H1 (cell line): ENCODE results near the gene PRPH2. TPM values are rescaled to one million over a fixed set of nuclear protein-coding genes. Genes with fewer than 3 reads are reported as not detected.

Experiments used
- CTCF ChIA-PET: fragments of 300-600 bp; sonication (Branson Sonifier 250); formaldehyde crosslinking; loops from one replicate; lab custom pipeline; 2021; ENCODE audit not compliant: partially characterized antibody; lab: Charles Lee
- POLR2A ChIA-PET: fragments of 300-600 bp; sonication (Branson Sonifier 250); formaldehyde crosslinking; loops from one replicate; lab custom pipeline; 2021; ENCODE audit warnings: inconsistent platforms; ENCODE audit not compliant: partially characterized antibody; lab: Charles Lee
- DNase-seq, 2 experiments: peaks; one replicate each; pipeline versions ENCODE4 v3.0.0 to v3.0.0-alpha.2; 2010 to 2022; ENCODE audit warnings: low spot score in 2 of 2, low read depth in 1 of 2, mixed read lengths in 1 of 2
- FAIRE-seq: peaks from 2 replicates; lab custom pipeline; 2011; peaks lifted over from hg19 to GRCh38; lab: Jason Lieb, UNC
- H2AFZ ChIP-seq: 2 replicates; pipeline ENCODE4 v1.8.1; 2012; ENCODE audit warnings: low read length, inconsistent platforms
- H2AK5ac ChIP-seq: 2 replicates; pipeline ENCODE4 v1.6.1; 2013; ENCODE audit warnings: low read depth, low read length
- H2BK120ac ChIP-seq: replicated peaks from 2 replicates; pipeline ENCODE3; 2013; ENCODE audit warnings: low read depth, low read length, inconsistent platforms
- H2BK12ac ChIP-seq: 2 replicates; pipeline ENCODE4 v1.6.1; 2013; ENCODE audit warnings: low read depth, low read length
- H2BK15ac ChIP-seq: 2 replicates; pipeline ENCODE4 v1.6.1; 2013; ENCODE audit warnings: low read length
- H2BK20ac ChIP-seq: 2 replicates; pipeline ENCODE4 v1.6.1; 2013; ENCODE audit warnings: low read length
- H2BK5ac ChIP-seq: 2 replicates; pipeline ENCODE4 v1.6.1; 2013; ENCODE audit warnings: low read depth, low read length
- H3K14ac ChIP-seq: 2 replicates; pipeline ENCODE4 v1.6.1; 2013; ENCODE audit warnings: inconsistent platforms; ENCODE audit not compliant: insufficient read length
- H3K18ac ChIP-seq: 2 replicates; pipeline ENCODE4 v1.6.1; 2013; ENCODE audit warnings: low read length; ENCODE audit errors: extremely low read depth
- H3K23ac ChIP-seq: 2 replicates; pipeline ENCODE4 v1.6.1; 2013; ENCODE audit warnings: inconsistent platforms; ENCODE audit not compliant: insufficient read length
- H3K23me2 ChIP-seq: 2 replicates; pipeline ENCODE4 v1.6.1; 2013; ENCODE audit warnings: low read depth, low read length
- H3K27ac ChIP-seq: 2 replicates; pipeline ENCODE4 v1.6.1; 2011; ENCODE audit warnings: low read depth, low read length, inconsistent platforms
- H3K27me3 ChIP-seq, 4 experiments: replicated peaks in 1 of 4; 1 replicate in 1 of 4; 2 replicates in 3 of 4; pipeline versions ENCODE4 v1.6.1 to v1.8.1; 2011 to 2013; ENCODE audit warnings: low read length in 3 of 4, mild to moderate bottlenecking in 3 of 4, inconsistent platforms in 2 of 4, mixed read lengths in 2 of 4, moderate library complexity in 1 of 4; ENCODE audit not compliant: control insufficient read depth in 3 of 4, insufficient read depth in 3 of 4; ENCODE audit errors: extremely low read depth in 1 of 4
- H3K36me3 ChIP-seq, 4 experiments: 2 replicates each; pipeline versions ENCODE4 v1.6.1 to v1.8.1; 2011 to 2013; ENCODE audit warnings: mild to moderate bottlenecking in 4 of 4, low read length in 3 of 4, moderate library complexity in 2 of 4, control low read depth in 1 of 4, inconsistent platforms in 1 of 4; ENCODE audit not compliant: insufficient read depth in 4 of 4, control insufficient read depth in 2 of 4
- H3K4ac ChIP-seq: replicated peaks from 2 replicates; pipeline ENCODE3; 2013; ENCODE audit warnings: low read length, low read depth, mixed read lengths, inconsistent platforms; ENCODE audit not compliant: insufficient read length
- H3K4me1 ChIP-seq, 4 experiments: replicated peaks in 1 of 4; 1 replicate in 1 of 4; 2 replicates in 3 of 4; pipeline versions ENCODE4 v1.6.1 to v1.8.1; 2011 to 2013; ENCODE audit warnings: low read length in 3 of 4, inconsistent platforms in 2 of 4, mixed read lengths in 1 of 4; ENCODE audit not compliant: insufficient read depth in 4 of 4, control insufficient read depth in 3 of 4
- H3K4me2 ChIP-seq, 2 experiments: 2 replicates each; pipeline versions ENCODE4 v1.6.1 to v1.8.1; 2011 to 2013; ENCODE audit warnings: low read depth in 2 of 2, low read length in 2 of 2, control low read depth in 1 of 2, inconsistent platforms in 1 of 2, mild to moderate bottlenecking in 1 of 2; ENCODE audit not compliant: insufficient read depth in 1 of 2
- H3K4me3 ChIP-seq, 4 experiments: fragments of 200-600, 300-600 bp in 1 of 4; sonication (generic), shearing (Covaris generic), sonication (Bioruptor Twin) in 1 of 4; 2 replicates each; pipeline versions ENCODE4 v1.5.1 to v1.8.1; 2011 to 2016; ENCODE audit warnings: low read length in 4 of 4, low read depth in 3 of 4, control low read depth in 2 of 4, inconsistent platforms in 2 of 4, mild to moderate bottlenecking in 2 of 4, mixed read lengths in 1 of 4, moderate library complexity in 1 of 4; ENCODE audit not compliant: insufficient read depth in 2 of 4; ENCODE audit errors: extremely low read depth in 1 of 4
- H3K56ac ChIP-seq: replicated peaks from 2 replicates; pipeline ENCODE3; 2013; ENCODE audit warnings: low read depth, mild to moderate bottlenecking, mixed read lengths, low read length, inconsistent platforms; ENCODE audit not compliant: insufficient read length
- H3K79me1 ChIP-seq: 2 replicates; pipeline ENCODE4 v1.6.1; 2013; ENCODE audit warnings: low read depth, low read length, control low read depth
- H3K79me2 ChIP-seq, 2 experiments: 2 replicates each; pipeline versions ENCODE4 v1.6.1 to v1.8.1; 2012 to 2013; ENCODE audit warnings: low read length in 2 of 2, mild to moderate bottlenecking in 2 of 2, inconsistent platforms in 1 of 2; ENCODE audit not compliant: insufficient read depth in 2 of 2, control insufficient read depth in 1 of 2
- H3K9ac ChIP-seq, 4 experiments: replicated peaks in 1 of 4; 1 replicate in 1 of 4; 2 replicates in 3 of 4; pipeline versions ENCODE4 v1.6.1 to v1.8.1; 2011 to 2013; ENCODE audit warnings: low read depth in 3 of 4, low read length in 3 of 4, control low read depth in 2 of 4, mild to moderate bottlenecking in 2 of 4, moderate library complexity in 2 of 4, inconsistent platforms in 1 of 4; ENCODE audit errors: extremely low read depth in 1 of 4
- H3K9me3 ChIP-seq, 2 experiments: 2 replicates each; pipeline versions ENCODE4 v1.6.1 to v1.8.1; 2012 to 2013; ENCODE audit warnings: mild to moderate bottlenecking in 2 of 2, moderate library complexity in 2 of 2, control low read depth in 1 of 2, inconsistent platforms in 1 of 2, low read depth in 1 of 2, low read length in 1 of 2, mixed read lengths in 1 of 2; ENCODE audit not compliant: insufficient read depth in 2 of 2
- H4K20me1 ChIP-seq, 2 experiments: replicated peaks in 1 of 2; 2 replicates each; pipeline versions ENCODE3 to v1.8.1; 2011 to 2013; ENCODE audit warnings: inconsistent platforms in 2 of 2, low read length in 2 of 2, mild to moderate bottlenecking in 1 of 2; ENCODE audit not compliant: insufficient read depth in 2 of 2, control insufficient read depth in 1 of 2
- H4K5ac ChIP-seq: 2 replicates; pipeline ENCODE4 v1.6.1; 2013; ENCODE audit warnings: low read length, low read depth, mixed read lengths, inconsistent platforms; ENCODE audit not compliant: insufficient read length
- H4K8ac ChIP-seq: 2 replicates; pipeline ENCODE4 v1.8.0; 2013; ENCODE audit warnings: mild to moderate bottlenecking, moderate library complexity, low read length, inconsistent platforms; ENCODE audit not compliant: insufficient read depth; ENCODE audit errors: extremely low read depth
- H4K91ac ChIP-seq: replicated peaks from 2 replicates; pipeline ENCODE3; 2013; ENCODE audit warnings: low read length, mixed read lengths, inconsistent platforms; ENCODE audit not compliant: insufficient read length
- BRCA1 ChIP-seq: IDR thresholded peaks from 2 replicates; pipeline ENCODE4 v1.6.1; 2012; ENCODE audit warnings: low read depth, low read length, improper control_type of control experiment
- CHD1 ChIP-seq: IDR thresholded peaks from 2 replicates; pipeline ENCODE4 v1.6.1; 2012; ENCODE audit warnings: low read depth, low read length, improper control_type of control experiment
- GTF2F1 ChIP-seq: IDR thresholded peaks from 2 replicates; pipeline ENCODE4 v1.6.1; 2012; ENCODE audit warnings: low read depth, low read length, improper control_type of control experiment, borderline replicate concordance
- HDAC2 ChIP-seq, 2 experiments: fragments of 300-600 bp in 1 of 2; sonication (generic) in 1 of 2; IDR thresholded peaks; 2 replicates each; pipeline ENCODE4 v1.6.1; 2011 to 2012; ENCODE audit warnings: low read depth in 2 of 2, low read length in 2 of 2, mild to moderate bottlenecking in 2 of 2, moderate library complexity in 2 of 2, borderline replicate concordance in 1 of 2, inconsistent platforms in 1 of 2
- PHF8 ChIP-seq: fragments of 200-600 bp; sonication (generic); conservative IDR thresholded peaks from 2 replicates; pipeline ENCODE4 v1.7.1; 2012; ENCODE audit warnings: low read depth, mild to moderate bottlenecking, inconsistent platforms, low read length, moderate library complexity
- SIRT6 ChIP-seq: IDR thresholded peaks from one replicate; pipeline ENCODE4 v1.7.1; 2012; ENCODE audit warnings: low read length, inconsistent platforms
- SP4 ChIP-seq: IDR thresholded peaks from 2 replicates; pipeline ENCODE4 v1.6.1; 2012; ENCODE audit warnings: low read length, inconsistent platforms
- WGBS, 2 experiments: shearing (Covaris generic) in 1 of 2; methylation state at CpG; one replicate each; pipeline versions ENCODE4 v1.1.6 to v1.1.7; 2013 to 2015; ENCODE audit warnings: low lambda C conversion rate in 2 of 2, mixed read lengths in 2 of 2, inconsistent platforms in 1 of 2, low coverage in 1 of 2, missing lambda C conversion rate in 1 of 2; ENCODE audit not compliant: insufficient replicate concordance in 2 of 2, insufficient coverage in 1 of 2, insufficient read length in 1 of 2; ENCODE audit errors: extremely low coverage in 1 of 2, missing lambda C conversion rate in 1 of 2; 5-methylcytosine and 5-hydroxymethylcytosine counted together
- polyA plus RNA-seq, 7 experiments: library from polyadenylated mRNA; depleted of rRNA in 3 of 7; stranded (reverse) in 5 of 7; unstranded in 2 of 7; fragments of >200 nt in 5 of 7; fragments of 200-250 nt in 2 of 7; gene quantifications; 1 replicate in 5 of 7; 2 replicates in 1 of 7; 4 replicates in 1 of 7; pipeline versions ENCODE4 v1.2.1 to v1.2.3, GENCODE V29; 2011 to 2013; ENCODE audit warnings: missing spikeins in 2 of 7, mixed read lengths in 2 of 7
- total RNA-seq: library from RNA; stranded (reverse); fragmentation: NEBNext Ultra II Directional; extraction: Animal tissue kit (Norgen Biotek cat#: 25700); gene quantifications from 2 replicates; pipeline ENCODE4 v1.2.1, GENCODE V29; 2021

Gene PRPH2
- total and polyA plus RNA-seq, 2 of the 8 experiments (the other 6 are each of a cell fraction or from before 2014, with no cell fraction given), result 0.23 to 0.65 TPM

DNA sequence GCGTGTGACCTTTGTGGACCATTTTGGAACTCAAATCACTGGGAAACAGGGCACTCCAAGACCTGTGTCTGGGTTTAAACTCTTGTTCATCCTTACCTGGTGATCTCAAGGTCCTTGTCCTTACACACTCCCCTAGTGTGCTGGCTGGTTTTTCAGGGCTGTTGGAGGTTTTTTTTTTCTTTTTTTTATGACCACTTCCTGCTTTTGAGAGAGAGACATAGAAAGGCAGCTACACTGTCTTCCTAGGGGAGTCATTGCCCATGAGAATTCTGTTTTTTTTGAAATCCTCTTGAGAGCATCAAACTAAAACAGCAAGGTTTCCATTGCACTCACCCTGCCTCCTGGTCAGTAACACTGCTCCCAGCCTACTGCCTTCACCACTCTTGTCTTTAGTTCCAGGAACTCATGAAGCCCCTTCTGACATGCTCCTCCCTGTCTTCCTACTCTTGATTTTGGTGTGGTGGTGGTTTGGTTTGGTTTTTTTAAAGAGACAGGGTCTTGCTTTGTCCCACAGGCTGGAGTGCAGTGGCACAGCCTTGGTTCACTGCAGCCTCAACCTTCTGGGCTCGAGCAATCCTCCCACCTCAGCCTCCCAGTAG, 28.6 kb downstream of the PRPH2 start:
- Histone ChIP-seq H3K27me3 (no peaks in the 10 kb centered on the region), H2BK5ac (no peak overlapping the region), H3K56ac (no peak overlapping the region), H3K36me3 (peaks cover 3 to 36% (median 17%) of the 10 kb centered on the region in 4 experiments; a peak in 7 of 8 replicates), H4K91ac (no peak overlapping the region), H2BK15ac (no peak overlapping the region), H3K18ac (no peak overlapping the region), H3K9me3 (no peaks in the 10 kb centered on the region), H4K20me1 (no peaks in the 10 kb centered on the region), H3K4me2 (no peak overlapping the region), H3K27ac (no peak overlapping the region), H2AFZ (no peak overlapping the region), H4K8ac (no peak overlapping the region), H3K4me1 (no peaks in the 10 kb centered on the region), H3K79me1 (no peaks in the 10 kb centered on the region), H3K9ac (no peak overlapping the region), H3K79me2 (no peaks in the 10 kb centered on the region), H2BK20ac (no peak overlapping the region), H3K4me3 (no peak overlapping the region), H3K23me2 (no peaks in the 10 kb centered on the region), H4K5ac (no peak overlapping the region), H3K4ac (no peak overlapping the region), H2AK5ac (no peak overlapping the region), H2BK120ac (no peak overlapping the region), H3K23ac (no peak overlapping the region), H2BK12ac (no peak overlapping the region), H3K14ac (no peak overlapping the region)
- DNase-seq (no peak), FAIRE-seq (no peak)
- WGBS, 2 experiments, result 94% methylated on average over 2 of the region's 2 CpGs; no CpG with 5 or more reads in 1 of the 2 experiments
- TF ChIP-seq SP4, result no peak
- TF ChIP-seq HDAC2 (IDR thresholded peaks at IDR 0.05; ENCODE audit: borderline replicate concordance in 1 of 2, low read depth in 2 of 2, low read length in 2 of 2), result no peak
- TF ChIP-seq GTF2F1, result no peak
- TF ChIP-seq BRCA1, result no peak
- TF ChIP-seq SIRT6, result no peak
- TF ChIP-seq CHD1, result no peak
- no peak for TF ChIP-seq PHF8
- CTCF ChIA-PET, result interaction anchor here (0.6 to 2.2 kb wide), 3 partner anchors 11 to 142 kb away, joined by 3 to 8 read pairs (median 4); no protein-coding TSS in a partner anchor
- POLR2A ChIA-PET, result interaction anchor here (0.7 kb wide), 1 partner anchor 615 kb away, joined by 3 read pairs; the partner anchor contains the start of gene CRIP3
